HCT116 (cell line): ENCODE data around the gene RGS12. TPM values are rescaled to one million over a fixed set of nuclear protein-coding genes. Genes with fewer than 3 reads are reported as not detected.
A peak's percentile ranks its signal among the peaks of the same experiment; 100 is the strongest.

ENCODE experiments used
- ATAC-seq: fragments of 200-7000 bp; cut with Tn5 transposase; 2 replicates; pipeline ENCODE4 v1.9.1; 2020; ENCODE audit warnings: mild to moderate bottlenecking, moderate library complexity
- BruUV-seq: library from RNA; stranded (reverse); fragments of 400-500 nt; replicated peaks from 2 replicates; lab custom pipeline; 2021; lab: Mats Ljungman, UMichigan
- CTCF ChIA-PET: fragments of 300-600 bp; sonication (Branson Sonifier 250); formaldehyde crosslinking; loops from one replicate; lab custom pipeline; 2021; ENCODE audit warnings: antibody characterized with exemption; lab: Charles Lee
- POLR2A ChIA-PET: fragments of 300-600, 350-600 bp; sonication (Branson Sonifier 250); formaldehyde crosslinking; loops from one replicate; lab custom pipeline; 2021; ENCODE audit warnings: antibody characterized with exemption; lab: Charles Lee
- RAD21 ChIA-PET, 2 experiments: fragments of 300-600 bp; sonication (Branson Sonifier 250); formaldehyde crosslinking; loops; one replicate each; lab custom pipeline; 2023; ENCODE audit warnings: low total read pairs in 2 of 2; ENCODE audit not compliant: uncharacterized antibody in 2 of 2, unreplicated experiment in 2 of 2, low non-redundant PET in 1 of 2; lab: Charles Lee
- DNase-seq: peaks from one replicate; pipeline ENCODE4 v3.0.0-alpha.2; 2010; ENCODE audit warnings: low read depth, low spot score
- H2AFZ ChIP-seq: fragments of 200-600 bp; shearing (Covaris generic), sonication (generic); 2 replicates; pipeline ENCODE4 v1.6.1; 2017; ENCODE audit warnings: low read depth, mixed run types, mixed read lengths, antibody characterized with exemption, low read length; ENCODE audit not compliant: poor library complexity, severe bottlenecking
- H3K27ac ChIP-seq: 2 replicates; pipeline ENCODE4 v1.5.1; 2012; ENCODE audit warnings: low read depth, low read length
- H3K27me3 ChIP-seq: fragments of 200-600 bp; sonication (generic); 2 replicates; pipeline ENCODE4 v1.6.1; 2016; ENCODE audit warnings: mixed run types, low read length, mixed read lengths; ENCODE audit not compliant: insufficient read depth
- H3K36me3 ChIP-seq, 2 experiments: fragments of 200-500 bp in 1 of 2; fragments of 200-600 bp in 1 of 2; sonication (Bioruptor generic) in 1 of 2; sonication (generic) in 1 of 2; 2 replicates each; pipeline versions ENCODE4 v1.5.1 to v1.6.1; 2014 to 2016; ENCODE audit warnings: low read length in 2 of 2, inconsistent platforms in 1 of 2, mixed read lengths in 1 of 2, mixed run types in 1 of 2; ENCODE audit not compliant: insufficient read depth in 2 of 2, control insufficient read depth in 1 of 2
- H3K4me1 ChIP-seq, 2 experiments: fragments of 200-600 bp in 1 of 2; sonication (generic) in 1 of 2; 2 replicates each; pipeline versions ENCODE4 v1.5.1 to v1.6.1; 2012 to 2017; ENCODE audit warnings: low read length in 2 of 2, inconsistent platforms in 1 of 2, mild to moderate bottlenecking in 1 of 2, mixed read lengths in 1 of 2, mixed run types in 1 of 2, moderate library complexity in 1 of 2; ENCODE audit not compliant: insufficient read depth in 2 of 2, control insufficient read depth in 1 of 2
- H3K4me2 ChIP-seq: fragments of 200-600 bp; sonication (generic); 2 replicates; pipeline ENCODE4 v1.6.1; 2017; ENCODE audit warnings: mixed run types, low read length, mixed read lengths
- H3K4me3 ChIP-seq, 2 experiments: fragments of 200-600 bp in 1 of 2; sonication (generic) in 1 of 2; replicated peaks in 1 of 2; 2 replicates each; pipeline ENCODE4 v1.5.1; 2011 to 2016; ENCODE audit warnings: low read length in 2 of 2, control low read depth in 1 of 2, low read depth in 1 of 2, mild to moderate bottlenecking in 1 of 2, mixed read lengths in 1 of 2, mixed run types in 1 of 2
- H3K79me2 ChIP-seq: fragments of 200-600 bp; sonication (generic); 2 replicates; pipeline ENCODE4 v1.6.1; 2017; ENCODE audit warnings: mild to moderate bottlenecking, mixed run types, low read length, moderate library complexity, mixed read lengths; ENCODE audit not compliant: insufficient read depth
- H3K9ac ChIP-seq: fragments of 200-600 bp; sonication (generic); 2 replicates; pipeline ENCODE4 v1.6.1; 2016; ENCODE audit warnings: low read length, mixed read lengths
- H3K9me2 ChIP-seq: fragments of 200-600 bp; sonication (generic), shearing (Covaris generic); 2 replicates; pipeline ENCODE4 v1.6.1; 2017; ENCODE audit warnings: mixed run types, mild to moderate bottlenecking, moderate library complexity; ENCODE audit not compliant: insufficient read depth
- H3K9me3 ChIP-seq, 2 experiments: fragments of 200-500 bp in 1 of 2; fragments of 200-600 bp in 1 of 2; sonication (Bioruptor generic) in 1 of 2; sonication (generic) in 1 of 2; 2 replicates each; pipeline ENCODE4 v1.6.1; 2014 to 2017; ENCODE audit warnings: low read length in 2 of 2, mixed read lengths in 2 of 2, inconsistent platforms in 1 of 2, low read depth in 1 of 2, mild to moderate bottlenecking in 1 of 2, mixed run types in 1 of 2, moderate library complexity in 1 of 2; ENCODE audit not compliant: control insufficient read depth in 1 of 2, insufficient read depth in 1 of 2
- H4K20me1 ChIP-seq: fragments of 200-600 bp; sonication (generic), shearing (Covaris generic); 2 replicates; pipeline ENCODE4 v1.6.1; 2017; ENCODE audit warnings: mixed run types, mild to moderate bottlenecking, moderate library complexity; ENCODE audit not compliant: insufficient read depth
- CBX3 ChIP-seq: IDR thresholded peaks from 2 replicates; pipeline ENCODE4 v1.6.1; 2012; ENCODE audit warnings: low read depth
- CTCF ChIP-seq, 3 experiments: fragments of 200-600 bp in 1 of 3; sonication (generic) in 1 of 3; IDR thresholded peaks in 2 of 3; conservative IDR thresholded peaks in 1 of 3; 2 replicates each; pipeline ENCODE4 v1.5.1; 2012 to 2017; ENCODE audit warnings: low read depth in 2 of 3, low read length in 2 of 3, antibody characterized with exemption in 1 of 3, borderline replicate concordance in 1 of 3, control low read depth in 1 of 3, mild to moderate bottlenecking in 1 of 3, mixed read lengths in 1 of 3, mixed run types in 1 of 3, moderate library complexity in 1 of 3; ENCODE audit not compliant: insufficient read depth in 1 of 3
- EGR1 ChIP-seq: IDR thresholded peaks from 2 replicates; pipeline ENCODE4 v1.6.1; 2012; ENCODE audit warnings: low read depth
- EZH2phosphoT487 ChIP-seq: fragments of 200-600 bp; IDR thresholded peaks from 2 replicates; pipeline ENCODE4 v1.6.1; 2018; ENCODE audit warnings: antibody characterized with exemption, borderline replicate concordance
- FOSL1 ChIP-seq: IDR thresholded peaks from 2 replicates; pipeline ENCODE4 v1.6.1; 2012; ENCODE audit warnings: low read depth
- JUND ChIP-seq: IDR thresholded peaks from 2 replicates; pipeline ENCODE4 v1.6.1; 2012
- POLR2A ChIP-seq: IDR thresholded peaks from 2 replicates; pipeline ENCODE4 v1.7.0; 2011; ENCODE audit warnings: borderline replicate concordance; ENCODE audit not compliant: insufficient read depth, insufficient read length; ENCODE audit errors: extremely low read depth
- POLR2AphosphoS5 ChIP-seq: IDR thresholded peaks from 2 replicates; pipeline ENCODE4 v1.6.1; 2011; ENCODE audit warnings: mild to moderate bottlenecking, low read depth, low read length, moderate library complexity
- REST ChIP-seq: IDR thresholded peaks from 2 replicates; pipeline ENCODE4 v1.6.1; 2012; ENCODE audit warnings: low read depth
- TCF7L2 ChIP-seq: IDR thresholded peaks from 2 replicates; pipeline ENCODE4 v1.7.0; 2011; ENCODE audit warnings: borderline replicate concordance, inconsistent platforms; ENCODE audit not compliant: insufficient read depth, insufficient read length; ENCODE audit errors: extremely low read depth
- YY1 ChIP-seq: IDR thresholded peaks from 2 replicates; pipeline ENCODE4 v1.6.1; 2011; ENCODE audit warnings: low read length, low read depth, moderate library complexity, mild to moderate bottlenecking; ENCODE audit not compliant: insufficient replicate concordance; ENCODE audit errors: extremely low read depth
- ZFX ChIP-seq: fragments of 450-650 bp; IDR thresholded peaks from 2 replicates; pipeline ENCODE4 v1.6.1; 2017
- intact Hi-C: fragments of 100-400 bp; cut with micrococcal nuclease; formaldehyde crosslinking; loops from 2 replicates; pipeline ENCODE4 v1.10.0; 2022
- total RNA-seq: library from RNA; stranded (reverse); gene quantifications from one replicate; pipeline ENCODE4 v1.2.1, GENCODE V29; 2021; ENCODE audit not compliant: unreplicated experiment

Gene RGS12
- total RNA-seq, 1 experiment from 2014 or later: 22.2 TPM

- RAD21 ChIA-PET: no interaction called here
- Histone ChIP-seq H3K9me2 (no peaks in the 10 kb centered on the region), H3K79me2 (no peaks in the 10 kb centered on the region), H3K36me3 (no peaks in the 10 kb centered on the region), H3K4me3 (no peak overlapping the region), H3K4me1 (no peaks in the 10 kb centered on the region), H3K4me2 (no peak overlapping the region), H3K27me3 (0 out of 2 replicates have a peak, but pooled peaks cover 5% of the 10 kb centered on the region), H3K9ac (no peak overlapping the region), H3K9me3 (no peaks in the 10 kb centered on the region), H2AFZ (no peak overlapping the region), H4K20me1 (no peaks in the 10 kb centered on the region), H3K27ac (no peak overlapping the region)
- DNase-seq (no peak), ATAC-seq (0 out of 2 replicates have a peak, but pooled peaks have one; percentile 36)
- POLR2A ChIA-PET: no interaction called here
- BruUV-seq: no TSS peak
- no peak for TF ChIP-seq CTCF (IDR thresholded peaks at IDR 0.05 in 2 of 3, conservative IDR thresholded peaks at IDR 0.05 in 1 of 3; ENCODE audit: borderline replicate concordance in 1 of 3, insufficient read depth in 1 of 3, low read depth in 2 of 3, low read length in 2 of 3)
- TF ChIP-seq EZH2phosphoT487: no peak
- TF ChIP-seq YY1: no peak
- no peak for TF ChIP-seq CBX3
- TF ChIP-seq TCF7L2: no peak
- no peak for TF ChIP-seq POLR2A
- no peak for TF ChIP-seq EGR1
- TF ChIP-seq REST: no peak
- no peak for TF ChIP-seq JUND
- TF ChIP-seq POLR2AphosphoS5: no peak
- TF ChIP-seq FOSL1: no peak
- no peak for TF ChIP-seq ZFX
- CTCF ChIA-PET: no interaction called here
- intact Hi-C loops: no loop called here
Observed at GRCh38 chr4:3267576-3268394, 25.0 kb upstream of the RGS12 start.
